ENCODE measurements around the gene NPTX2.
A peak's percentile ranks its signal among the peaks of the same experiment; 100 is the strongest.

The NPTX2 gene

GRCh38 chr7:98616381-98617050 is 569 bp upstream of the NPTX2 start:
- DNase-seq: no peak
- in situ Hi-C loops (cut with HindIII; ENCODE audit: low pct_ligation_motif_present, low pct_unique_long_range_greater_than_20kb, low sequenced_read_pairs): no loop called here

GRCh38 chr7:98617960-98618418 is 904 bp downstream of the NPTX2 start:
- in situ Hi-C loops (cut with HindIII; ENCODE audit: low pct_ligation_motif_present, low pct_unique_long_range_greater_than_20kb, low sequenced_read_pairs): no loop called here
- DNase-seq: no peak

- in situ Hi-C loops (cut with HindIII; ENCODE audit: low pct_ligation_motif_present, low pct_unique_long_range_greater_than_20kb, low sequenced_read_pairs): no loop called here
- DNase-seq: no peak
Measured at GRCh38 chr7:98618786-98619185, 1.7 kb downstream of the NPTX2 start.

- in situ Hi-C loops (cut with HindIII; ENCODE audit: low pct_ligation_motif_present, low pct_unique_long_range_greater_than_20kb, low sequenced_read_pairs): no loop called here
- DNase-seq: peak; percentile 34
Measured at GRCh38 chr7:98619450-98620321, 2.6 kb downstream of the NPTX2 start.

- DNase-seq: no peak
- in situ Hi-C loops (cut with HindIII; ENCODE audit: low pct_ligation_motif_present, low pct_unique_long_range_greater_than_20kb, low sequenced_read_pairs): no loop called here
Measured at GRCh38 chr7:98621573-98622482, 4.7 kb downstream of the NPTX2 start.

GRCh38 chr7:98622926-98623325 is 5.8 kb downstream of the NPTX2 start:
- no peak for DNase-seq

GRCh38 chr7:98624846-98625420 is 7.8 kb downstream of the NPTX2 start:
- no peak for DNase-seq
- in situ Hi-C loops (cut with HindIII; ENCODE audit: low pct_ligation_motif_present, low pct_unique_long_range_greater_than_20kb, low sequenced_read_pairs): no loop called here

More at GRCh38 chr7:98622926-98623325, 5.8 kb downstream of the NPTX2 start:
- in situ Hi-C loops (cut with HindIII; ENCODE audit: low pct_ligation_motif_present, low pct_unique_long_range_greater_than_20kb, low sequenced_read_pairs): no loop called here

GRCh38 chr7:98626460-98627412 is 9.7 kb downstream of the NPTX2 start:
- in situ Hi-C loops (cut with HindIII; ENCODE audit: low pct_ligation_motif_present, low pct_unique_long_range_greater_than_20kb, low sequenced_read_pairs): no loop called here
- DNase-seq: no peak

- DNase-seq: no peak
- in situ Hi-C loops (cut with HindIII; ENCODE audit: low pct_ligation_motif_present, low pct_unique_long_range_greater_than_20kb, low sequenced_read_pairs): no loop called here
Measured at GRCh38 chr7:98627413-98627790, 10.3 kb downstream of the NPTX2 start.

GRCh38 chr7:98628418-98628817 is 11.3 kb downstream of the NPTX2 start:
- no peak for DNase-seq
- in situ Hi-C loops (cut with HindIII; ENCODE audit: low pct_ligation_motif_present, low pct_unique_long_range_greater_than_20kb, low sequenced_read_pairs): no loop called here

- DNase-seq: no peak
- in situ Hi-C loops (cut with HindIII; ENCODE audit: low pct_ligation_motif_present, low pct_unique_long_range_greater_than_20kb, low sequenced_read_pairs): no loop called here
Measured at GRCh38 chr7:98629001-98629431, 11.9 kb downstream of the NPTX2 start.

- in situ Hi-C loops (cut with HindIII; ENCODE audit: low pct_ligation_motif_present, low pct_unique_long_range_greater_than_20kb, low sequenced_read_pairs): no loop called here
- DNase-seq: no peak
Measured at GRCh38 chr7:98630149-98630548, 13.1 kb downstream of the NPTX2 start.

- DNase-seq: no peak
- in situ Hi-C loops (cut with HindIII; ENCODE audit: low pct_ligation_motif_present, low pct_unique_long_range_greater_than_20kb, low sequenced_read_pairs): no loop called here
Measured at GRCh38 chr7:98630770-98631169, 13.7 kb downstream of the NPTX2 start.

GRCh38 chr7:98638853-98639252 is 21.8 kb downstream of the NPTX2 start:
- DNase-seq: no peak
- in situ Hi-C loops (cut with HindIII; ENCODE audit: low pct_ligation_motif_present, low pct_unique_long_range_greater_than_20kb, low sequenced_read_pairs): no loop called here

- no peak for DNase-seq
- in situ Hi-C loops (cut with HindIII; ENCODE audit: low pct_ligation_motif_present, low pct_unique_long_range_greater_than_20kb, low sequenced_read_pairs): no loop called here
Measured at GRCh38 chr7:98640375-98640774, 23.3 kb downstream of the NPTX2 start.

GRCh38 chr7:98641646-98642500 is 24.8 kb downstream of the NPTX2 start:
- in situ Hi-C loops (cut with HindIII; ENCODE audit: low pct_ligation_motif_present, low pct_unique_long_range_greater_than_20kb, low sequenced_read_pairs): no loop called here
- DNase-seq: no peak

Data from ACHN (cell line).